HepG2 (cell line): ENCODE measurements around the gene NUTF2. TPM values are rescaled to one million over a fixed set of nuclear protein-coding genes. Genes with fewer than 3 reads are reported as not detected.

ENCODE experiments used
- ADNP ChIP-seq: sonication (generic); formaldehyde crosslinking; IDR thresholded peaks from 2 replicates; pipeline ENCODE4 v1.4.0; 2020; ENCODE audit warnings: missing genetic modification reagents
- BRF2 ChIP-seq: sonication (generic); formaldehyde crosslinking; IDR thresholded peaks from 2 replicates; pipeline ENCODE4 v1.8.1; 2022; ENCODE audit warnings: mild to moderate bottlenecking, missing genetic modification reagents
- CBFB ChIP-seq: sonication (generic); formaldehyde crosslinking; IDR thresholded peaks from 2 replicates; pipeline ENCODE4 v1.4.0; 2020; ENCODE audit warnings: missing genetic modification reagents
- DNMT3B ChIP-seq: conservative IDR thresholded peaks from 2 replicates; pipeline ENCODE4 v1.6.1; 2016; ENCODE audit warnings: missing biosample characterization, control low read depth
- FOXA3 ChIP-seq: IDR thresholded peaks from 2 replicates; pipeline ENCODE4 v1.6.1; 2016; ENCODE audit warnings: missing genetic modification reagents, missing compliant biosample characterization
- HNRNPL ChIP-seq: fragments of 200-400 bp; formaldehyde crosslinking; IDR thresholded peaks from 2 replicates; pipeline ENCODE4 v1.6.1; 2017; ENCODE audit warnings: mild to moderate bottlenecking, low read depth, low read length
- IRF2 ChIP-seq: IDR thresholded peaks from 2 replicates; pipeline ENCODE4 v1.6.1; 2018; ENCODE audit warnings: missing genetic modification reagents, missing compliant biosample characterization
- JUN ChIP-seq: sonication (generic); formaldehyde crosslinking; IDR thresholded peaks from 2 replicates; pipeline ENCODE4 v1.4.0; 2020; ENCODE audit warnings: mild to moderate bottlenecking, missing genetic modification reagents
- NFE2 ChIP-seq: sonication (generic); formaldehyde crosslinking; IDR thresholded peaks from 2 replicates; pipeline ENCODE4 v1.4.0; 2020; ENCODE audit warnings: missing genetic modification reagents
- SRSF4 ChIP-seq: fragments of 200-400 bp; formaldehyde crosslinking; IDR thresholded peaks from one replicate; pipeline ENCODE4 v1.6.1; 2018; ENCODE audit warnings: mild to moderate bottlenecking, low read depth, low read length, moderate library complexity; ENCODE audit not compliant: poor library complexity, severe bottlenecking
- ZNF136 ChIP-seq: sonication (generic); formaldehyde crosslinking; IDR thresholded peaks from 2 replicates; pipeline ENCODE4 v1.8.1; 2022; ENCODE audit warnings: low read depth, mild to moderate bottlenecking, moderate library complexity, missing genetic modification reagents
- ZNF225 ChIP-seq: sonication (generic); formaldehyde crosslinking; IDR thresholded peaks from 2 replicates; pipeline ENCODE4 v1.4.0; 2020; ENCODE audit warnings: mild to moderate bottlenecking, missing genetic modification reagents
- ZNF234 ChIP-seq: sonication (generic); formaldehyde crosslinking; conservative IDR thresholded peaks from 2 replicates; pipeline ENCODE4 v1.5.1; 2020; ENCODE audit warnings: mild to moderate bottlenecking, missing genetic modification reagents
- ZNF260 ChIP-seq: sonication (generic); formaldehyde crosslinking; IDR thresholded peaks from 2 replicates; pipeline ENCODE4 v1.4.0; 2020; ENCODE audit warnings: missing genetic modification reagents, low read depth, mild to moderate bottlenecking, borderline replicate concordance
- ZNF276 ChIP-seq: sonication (generic); formaldehyde crosslinking; IDR thresholded peaks from 2 replicates; pipeline ENCODE4 v1.4.0; 2020; ENCODE audit warnings: mild to moderate bottlenecking, low read depth, missing genetic modification reagents
- ZNF329 ChIP-seq: sonication (generic); formaldehyde crosslinking; IDR thresholded peaks from 2 replicates; pipeline ENCODE4 v1.9.0; 2021; ENCODE audit warnings: low read depth, mild to moderate bottlenecking, missing genetic modification reagents
- ZNF33B ChIP-seq: sonication (generic); formaldehyde crosslinking; IDR thresholded peaks from 2 replicates; pipeline ENCODE4 v1.5.1; 2020; ENCODE audit warnings: mild to moderate bottlenecking, missing genetic modification reagents
- ZNF644 ChIP-seq: IDR thresholded peaks from 2 replicates; pipeline ENCODE4 v1.6.1; 2016; ENCODE audit warnings: low read depth
- polyA plus RNA-seq, 8 experiments: library from polyadenylated mRNA; depleted of rRNA in 3 of 8; stranded (reverse) in 7 of 8; unstranded in 1 of 8; fragments of >200 nt; fragmentation: Illumina TruSeq in 4 of 8; extraction: Trizol in 4 of 8; gene quantifications; 2 replicates each; pipeline versions ENCODE4 v1.2.1 to v1.2.3, GENCODE V29; 2011 to 2016; ENCODE audit warnings: low read depth in 4 of 8, missing spikeins in 1 of 8, mixed read lengths in 1 of 8; ENCODE audit not compliant: insufficient read depth in 1 of 8
- total RNA-seq, 5 experiments: library from RNA; depleted of rRNA; stranded (reverse); fragments of >200 nt; fragmentation: Illumina TruSeq; extraction: Trizol; gene quantifications; 2 replicates each; pipeline ENCODE4 v1.2.3, GENCODE V29; 2016; ENCODE audit warnings: low read depth in 1 of 5
- TF ChIP-seq, protein P1 (sequence below): sonication (generic); IDR thresholded peaks from 2 replicates; pipeline ENCODE4 v1.6.1; 2016; ENCODE audit warnings: low read depth, borderline replicate concordance
- TF ChIP-seq, protein P2 (sequence below): sonication (generic); formaldehyde crosslinking; IDR thresholded peaks from 2 replicates; pipeline ENCODE4 v1.5.1; 2020; ENCODE audit warnings: missing genetic modification reagents, mild to moderate bottlenecking, borderline replicate concordance
- TF ChIP-seq, protein P3 (sequence below), 2 experiments: IDR thresholded peaks; 2 replicates each; pipeline ENCODE4 v1.6.1; 2011 to 2012; ENCODE audit warnings: low read length in 2 of 2, borderline replicate concordance in 1 of 2, low read depth in 1 of 2, mild to moderate bottlenecking in 1 of 2, moderate library complexity in 1 of 2

Gene NUTF2
- total and polyA plus RNA-seq, 2 of the 13 experiments (the other 11 are each of a cell fraction or from before 2014, with no cell fraction given) = 168 to 214 TPM

- TF ChIP-seq BRF2 (CRISPR knock-in tag) (peak; percentile 77; the same call in 1 of the 2 replicates), IRF2 (peak; percentile 84), JUN (CRISPR knock-in tag) (no peak), CBFB (CRISPR knock-in tag) (peak; percentile 93), ZNF136 (CRISPR knock-in tag) (peak; percentile 91; the same call in 1 of the 2 replicates), ZNF234 (peak; percentile 80; the same call in 1 of the 2 replicates), NFE2 (CRISPR knock-in tag) (no peak), DNMT3B (0 out of 2 replicates have a peak, but pooled peaks have one; percentile 23), FOXA3 (peak; percentile 59), ZNF225 (CRISPR knock-in tag) (peak; percentile 80; the same call in 1 of the 2 replicates), ZNF260 (no peak), ADNP (CRISPR knock-in tag) (no peak), ZNF33B (CRISPR knock-in tag) (peak; percentile 93), SRSF4 (peak; percentile 23), ZNF644 (no peak), ZNF276 (CRISPR knock-in tag) (peak; percentile 57; the same call in 1 of the 2 replicates), ZNF329 (CRISPR knock-in tag) (peak; percentile 54), HNRNPL (peak; percentile 74)
- TF ChIP-seq, protein P1, sequence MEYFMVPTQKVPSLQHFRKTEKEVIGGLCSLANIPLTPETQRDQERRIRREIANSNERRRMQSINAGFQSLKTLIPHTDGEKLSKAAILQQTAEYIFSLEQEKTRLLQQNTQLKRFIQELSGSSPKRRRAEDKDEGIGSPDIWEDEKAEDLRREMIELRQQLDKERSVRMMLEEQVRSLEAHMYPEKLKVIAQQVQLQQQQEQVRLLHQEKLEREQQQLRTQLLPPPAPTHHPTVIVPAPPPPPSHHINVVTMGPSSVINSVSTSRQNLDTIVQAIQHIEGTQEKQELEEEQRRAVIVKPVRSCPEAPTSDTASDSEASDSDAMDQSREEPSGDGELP = peak; percentile 99
- TF ChIP-seq, protein P2, sequence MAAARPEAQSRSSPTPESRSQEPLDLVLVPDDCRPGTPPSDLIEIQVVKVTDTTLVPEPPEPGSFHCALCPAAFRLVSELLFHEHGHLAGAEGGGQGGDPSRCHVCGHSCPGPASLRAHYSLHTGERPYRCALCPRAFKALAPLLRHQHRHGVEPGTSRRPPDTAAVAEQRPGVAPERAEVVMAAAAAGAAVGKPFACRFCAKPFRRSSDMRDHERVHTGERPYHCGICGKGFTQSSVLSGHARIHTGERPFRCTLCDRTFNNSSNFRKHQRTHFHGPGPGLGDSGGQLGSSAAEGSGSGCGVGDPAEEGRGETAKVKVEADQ (CRISPR knock-in tag) = 0 out of 2 replicates have a peak, but pooled peaks have one; percentile 69
- TF ChIP-seq, protein P3, sequence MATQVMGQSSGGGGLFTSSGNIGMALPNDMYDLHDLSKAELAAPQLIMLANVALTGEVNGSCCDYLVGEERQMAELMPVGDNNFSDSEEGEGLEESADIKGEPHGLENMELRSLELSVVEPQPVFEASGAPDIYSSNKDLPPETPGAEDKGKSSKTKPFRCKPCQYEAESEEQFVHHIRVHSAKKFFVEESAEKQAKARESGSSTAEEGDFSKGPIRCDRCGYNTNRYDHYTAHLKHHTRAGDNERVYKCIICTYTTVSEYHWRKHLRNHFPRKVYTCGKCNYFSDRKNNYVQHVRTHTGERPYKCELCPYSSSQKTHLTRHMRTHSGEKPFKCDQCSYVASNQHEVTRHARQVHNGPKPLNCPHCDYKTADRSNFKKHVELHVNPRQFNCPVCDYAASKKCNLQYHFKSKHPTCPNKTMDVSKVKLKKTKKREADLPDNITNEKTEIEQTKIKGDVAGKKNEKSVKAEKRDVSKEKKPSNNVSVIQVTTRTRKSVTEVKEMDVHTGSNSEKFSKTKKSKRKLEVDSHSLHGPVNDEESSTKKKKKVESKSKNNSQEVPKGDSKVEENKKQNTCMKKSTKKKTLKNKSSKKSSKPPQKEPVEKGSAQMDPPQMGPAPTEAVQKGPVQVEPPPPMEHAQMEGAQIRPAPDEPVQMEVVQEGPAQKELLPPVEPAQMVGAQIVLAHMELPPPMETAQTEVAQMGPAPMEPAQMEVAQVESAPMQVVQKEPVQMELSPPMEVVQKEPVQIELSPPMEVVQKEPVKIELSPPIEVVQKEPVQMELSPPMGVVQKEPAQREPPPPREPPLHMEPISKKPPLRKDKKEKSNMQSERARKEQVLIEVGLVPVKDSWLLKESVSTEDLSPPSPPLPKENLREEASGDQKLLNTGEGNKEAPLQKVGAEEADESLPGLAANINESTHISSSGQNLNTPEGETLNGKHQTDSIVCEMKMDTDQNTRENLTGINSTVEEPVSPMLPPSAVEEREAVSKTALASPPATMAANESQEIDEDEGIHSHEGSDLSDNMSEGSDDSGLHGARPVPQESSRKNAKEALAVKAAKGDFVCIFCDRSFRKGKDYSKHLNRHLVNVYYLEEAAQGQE (IDR thresholded peaks at IDR 0.05; ENCODE audit: borderline replicate concordance in 1 of 2, low read depth in 1 of 2, low read length in 2 of 2) = peak in 1 of 2 experiments; percentile 60; a peak in 1 of 4 replicates
These were observed at the start of gene NUTF2 (continued) for GRCh38 chr16:67846320-67847063.
